HCT116 (cell line): Measurements from ENCODE around the gene SPDYE4. TPM values are rescaled to one million over a fixed set of nuclear protein-coding genes. Genes with fewer than 3 reads are reported as not detected.

ENCODE experiments used
- ATAC-seq: fragments of 200-7000 bp; cut with Tn5 transposase; 2 replicates; pipeline ENCODE4 v1.9.1; 2020; ENCODE audit warnings: mild to moderate bottlenecking, moderate library complexity
- BruUV-seq: library from RNA; stranded (reverse); fragments of 400-500 nt; replicated peaks from 2 replicates; lab custom pipeline; 2021; lab: Mats Ljungman, UMichigan
- CTCF ChIA-PET: fragments of 300-600 bp; sonication (Branson Sonifier 250); formaldehyde crosslinking; loops from one replicate; lab custom pipeline; 2021; ENCODE audit warnings: antibody characterized with exemption; lab: Charles Lee
- POLR2A ChIA-PET: fragments of 300-600, 350-600 bp; sonication (Branson Sonifier 250); formaldehyde crosslinking; loops from one replicate; lab custom pipeline; 2021; ENCODE audit warnings: antibody characterized with exemption; lab: Charles Lee
- RAD21 ChIA-PET, 2 experiments: fragments of 300-600 bp; sonication (Branson Sonifier 250); formaldehyde crosslinking; loops; one replicate each; lab custom pipeline; 2023; ENCODE audit warnings: low total read pairs in 2 of 2; ENCODE audit not compliant: uncharacterized antibody in 2 of 2, unreplicated experiment in 2 of 2, low non-redundant PET in 1 of 2; lab: Charles Lee
- DNase-seq: peaks from one replicate; pipeline ENCODE4 v3.0.0-alpha.2; 2010; ENCODE audit warnings: low read depth, low spot score
- H2AFZ ChIP-seq: fragments of 200-600 bp; shearing (Covaris generic), sonication (generic); 2 replicates; pipeline ENCODE4 v1.6.1; 2017; ENCODE audit warnings: low read depth, mixed run types, mixed read lengths, antibody characterized with exemption, low read length; ENCODE audit not compliant: poor library complexity, severe bottlenecking
- H3K27ac ChIP-seq: 2 replicates; pipeline ENCODE4 v1.5.1; 2012; ENCODE audit warnings: low read depth, low read length
- H3K27me3 ChIP-seq: fragments of 200-600 bp; sonication (generic); 2 replicates; pipeline ENCODE4 v1.6.1; 2016; ENCODE audit warnings: mixed run types, low read length, mixed read lengths; ENCODE audit not compliant: insufficient read depth
- H3K36me3 ChIP-seq, 2 experiments: fragments of 200-500 bp in 1 of 2; fragments of 200-600 bp in 1 of 2; sonication (Bioruptor generic) in 1 of 2; sonication (generic) in 1 of 2; 2 replicates each; pipeline versions ENCODE4 v1.5.1 to v1.6.1; 2014 to 2016; ENCODE audit warnings: low read length in 2 of 2, inconsistent platforms in 1 of 2, mixed read lengths in 1 of 2, mixed run types in 1 of 2; ENCODE audit not compliant: insufficient read depth in 2 of 2, control insufficient read depth in 1 of 2
- H3K4me1 ChIP-seq, 2 experiments: fragments of 200-600 bp in 1 of 2; sonication (generic) in 1 of 2; 2 replicates each; pipeline versions ENCODE4 v1.5.1 to v1.6.1; 2012 to 2017; ENCODE audit warnings: low read length in 2 of 2, inconsistent platforms in 1 of 2, mild to moderate bottlenecking in 1 of 2, mixed read lengths in 1 of 2, mixed run types in 1 of 2, moderate library complexity in 1 of 2; ENCODE audit not compliant: insufficient read depth in 2 of 2, control insufficient read depth in 1 of 2
- H3K4me2 ChIP-seq: fragments of 200-600 bp; sonication (generic); 2 replicates; pipeline ENCODE4 v1.6.1; 2017; ENCODE audit warnings: mixed run types, low read length, mixed read lengths
- H3K4me3 ChIP-seq, 2 experiments: fragments of 200-600 bp in 1 of 2; sonication (generic) in 1 of 2; replicated peaks in 1 of 2; 2 replicates each; pipeline ENCODE4 v1.5.1; 2011 to 2016; ENCODE audit warnings: low read length in 2 of 2, control low read depth in 1 of 2, low read depth in 1 of 2, mild to moderate bottlenecking in 1 of 2, mixed read lengths in 1 of 2, mixed run types in 1 of 2
- H3K79me2 ChIP-seq: fragments of 200-600 bp; sonication (generic); 2 replicates; pipeline ENCODE4 v1.6.1; 2017; ENCODE audit warnings: mild to moderate bottlenecking, mixed run types, low read length, moderate library complexity, mixed read lengths; ENCODE audit not compliant: insufficient read depth
- H3K9ac ChIP-seq: fragments of 200-600 bp; sonication (generic); 2 replicates; pipeline ENCODE4 v1.6.1; 2016; ENCODE audit warnings: low read length, mixed read lengths
- H3K9me2 ChIP-seq: fragments of 200-600 bp; sonication (generic), shearing (Covaris generic); 2 replicates; pipeline ENCODE4 v1.6.1; 2017; ENCODE audit warnings: mixed run types, mild to moderate bottlenecking, moderate library complexity; ENCODE audit not compliant: insufficient read depth
- H3K9me3 ChIP-seq, 2 experiments: fragments of 200-500 bp in 1 of 2; fragments of 200-600 bp in 1 of 2; sonication (Bioruptor generic) in 1 of 2; sonication (generic) in 1 of 2; 2 replicates each; pipeline ENCODE4 v1.6.1; 2014 to 2017; ENCODE audit warnings: low read length in 2 of 2, mixed read lengths in 2 of 2, inconsistent platforms in 1 of 2, low read depth in 1 of 2, mild to moderate bottlenecking in 1 of 2, mixed run types in 1 of 2, moderate library complexity in 1 of 2; ENCODE audit not compliant: control insufficient read depth in 1 of 2, insufficient read depth in 1 of 2
- H4K20me1 ChIP-seq: fragments of 200-600 bp; sonication (generic), shearing (Covaris generic); 2 replicates; pipeline ENCODE4 v1.6.1; 2017; ENCODE audit warnings: mixed run types, mild to moderate bottlenecking, moderate library complexity; ENCODE audit not compliant: insufficient read depth
- ATF3 ChIP-seq: IDR thresholded peaks from 2 replicates; pipeline ENCODE4 v1.6.1; 2012
- ELF1 ChIP-seq: IDR thresholded peaks from 2 replicates; pipeline ENCODE4 v1.6.1; 2012; ENCODE audit warnings: low read depth, borderline replicate concordance
- EZH2 ChIP-seq: fragments of 200-600 bp; sonication (generic); IDR thresholded peaks from 2 replicates; pipeline ENCODE4 v1.6.1; 2017; ENCODE audit warnings: antibody characterized with exemption, mixed run types
- EZH2phosphoT487 ChIP-seq: fragments of 200-600 bp; IDR thresholded peaks from 2 replicates; pipeline ENCODE4 v1.6.1; 2018; ENCODE audit warnings: antibody characterized with exemption, borderline replicate concordance
- FOSL1 ChIP-seq: IDR thresholded peaks from 2 replicates; pipeline ENCODE4 v1.6.1; 2012; ENCODE audit warnings: low read depth
- REST ChIP-seq: IDR thresholded peaks from 2 replicates; pipeline ENCODE4 v1.6.1; 2012; ENCODE audit warnings: low read depth
- SIN3A ChIP-seq: IDR thresholded peaks from 2 replicates; pipeline ENCODE4 v1.6.1; 2012; ENCODE audit warnings: low read depth
- SRF ChIP-seq: IDR thresholded peaks from 2 replicates; pipeline ENCODE4 v1.6.1; 2012; ENCODE audit warnings: low read depth
- TCF7L2 ChIP-seq: IDR thresholded peaks from 2 replicates; pipeline ENCODE4 v1.7.0; 2011; ENCODE audit warnings: borderline replicate concordance, inconsistent platforms; ENCODE audit not compliant: insufficient read depth, insufficient read length; ENCODE audit errors: extremely low read depth
- YY1 ChIP-seq: IDR thresholded peaks from 2 replicates; pipeline ENCODE4 v1.6.1; 2011; ENCODE audit warnings: low read length, low read depth, moderate library complexity, mild to moderate bottlenecking; ENCODE audit not compliant: insufficient replicate concordance; ENCODE audit errors: extremely low read depth
- ZFX ChIP-seq: fragments of 450-650 bp; IDR thresholded peaks from 2 replicates; pipeline ENCODE4 v1.6.1; 2017
- ZNF274 ChIP-seq: fragments of 200-500 bp; sonication (Bioruptor generic); IDR thresholded peaks from 2 replicates; pipeline ENCODE4 v1.6.1; 2014; ENCODE audit warnings: mild to moderate bottlenecking, low read depth, low read length, inconsistent platforms
- intact Hi-C: fragments of 100-400 bp; cut with micrococcal nuclease; formaldehyde crosslinking; loops from 2 replicates; pipeline ENCODE4 v1.10.0; 2022
- total RNA-seq: library from RNA; stranded (reverse); gene quantifications from one replicate; pipeline ENCODE4 v1.2.1, GENCODE V29; 2021; ENCODE audit not compliant: unreplicated experiment

The SPDYE4 gene
- total RNA-seq, 1 experiment from 2014 or later = not detected

- ChIA-PET RAD21 (interaction anchor here in 1 of 2 experiments (0.5 kb wide), 1 partner anchor 226 kb away, joined by 4 read pairs; no protein-coding TSS in a partner anchor), POLR2A (no interaction called here), CTCF (no interaction called here)
- H3K27ac ChIP-seq = no peak overlapping the region
- H3K9me3 ChIP-seq = no peaks in the 10 kb centered on the region
- H3K4me2 ChIP-seq = no peak overlapping the region
- H3K36me3 ChIP-seq = no peaks in the 10 kb centered on the region
- no peaks in the 10 kb centered on the region for H4K20me1 ChIP-seq
- ATAC-seq = no peak
- H3K4me3 ChIP-seq = no peak overlapping the region
- no peaks in the 10 kb centered on the region for H3K9me2 ChIP-seq
- H3K27me3 ChIP-seq = peaks cover 19% of the 10 kb centered on the region
- BruUV-seq = no TSS peak
- no peak overlapping the region for H2AFZ ChIP-seq
- no peaks in the 10 kb centered on the region for H3K4me1 ChIP-seq
- no peak for DNase-seq
- H3K79me2 ChIP-seq = no peaks in the 10 kb centered on the region
- no peak overlapping the region for H3K9ac ChIP-seq
- no peak for TF ChIP-seq ZFX
- no peak for TF ChIP-seq SRF
- TF ChIP-seq YY1 = no peak
- TF ChIP-seq EZH2phosphoT487 = no peak
- TF ChIP-seq ZNF274 = no peak
- intact Hi-C loops = no loop called here
Observed at GRCh38 chr17:8735336-8735939, 22.9 kb downstream of the SPDYE4 start.

GRCh38 chr17:8734876-8735275 is 23.5 kb downstream of the SPDYE4 start:
- Histone ChIP-seq H3K27ac (no peak overlapping the region), H3K4me2 (no peak overlapping the region), H3K4me1 (no peaks in the 10 kb centered on the region), H3K4me3 (no peak overlapping the region), H4K20me1 (no peaks in the 10 kb centered on the region), H3K9me2 (no peaks in the 10 kb centered on the region), H3K9me3 (no peaks in the 10 kb centered on the region), H3K27me3 (peaks cover 19% of the 10 kb centered on the region), H3K36me3 (no peaks in the 10 kb centered on the region), H3K9ac (no peak overlapping the region), H2AFZ (no peak overlapping the region), H3K79me2 (no peaks in the 10 kb centered on the region)
- ATAC-seq (no peak), DNase-seq (no peak)
- intact Hi-C loops = no loop called here
- ChIA-PET CTCF (no interaction called here), RAD21 (no interaction called here), POLR2A (no interaction called here)
- TF ChIP-seq EZH2phosphoT487 (no peak), YY1 (no peak), ZNF274 (no peak), EZH2 (no peak), TCF7L2 (no peak), ATF3 (no peak), REST (no peak), ELF1 (no peak), FOSL1 (no peak), SIN3A (no peak)
- BruUV-seq = no TSS peak
